AG04450 (cell line): Measurements from ENCODE around the gene OR12D3. TPM values are rescaled to one million over a fixed set of nuclear protein-coding genes. Genes with fewer than 3 reads are reported as not detected.

Experiments
- CTCF ChIA-PET: fragments of 300-600, 350-600 bp; formaldehyde crosslinking; extraction: SDS; loops from one replicate; lab custom pipeline; 2022; ENCODE audit warnings: antibody characterized with exemption, inconsistent platforms; lab: Charles Lee
- POLR2A ChIA-PET: fragments of 350-600 bp; formaldehyde crosslinking; extraction: SDS; loops from one replicate; lab custom pipeline; 2021; ENCODE audit warnings: antibody characterized with exemption, inconsistent platforms; lab: Yijun Ruan, JAX
- DNase-seq: peaks from one replicate; pipeline ENCODE4 v3.0.0-alpha.2; 2011; ENCODE audit warnings: low read depth, low spot score
- H3K27ac ChIP-seq: one replicate; pipeline ENCODE4 v1.5.1; 2012; ENCODE audit warnings: low read depth, low read length, control low read depth
- H3K27me3 ChIP-seq: one replicate; pipeline ENCODE4 v1.6.0; 2012; ENCODE audit warnings: low read length; ENCODE audit not compliant: control insufficient read depth, insufficient read depth
- H3K4me3 ChIP-seq: 2 replicates; pipeline ENCODE4 v1.5.1; 2011; ENCODE audit warnings: mild to moderate bottlenecking, low read depth, low read length, control low read depth
- H3K9me3 ChIP-seq: 2 replicates; pipeline ENCODE4 v1.5.1; 2012; ENCODE audit warnings: low read length; ENCODE audit not compliant: control insufficient read depth, insufficient read depth
- polyA plus RNA-seq: library from polyadenylated mRNA; depleted of rRNA; stranded (reverse); fragments of >200 nt; gene quantifications from 2 replicates; pipeline ENCODE4 v1.2.3, GENCODE V29; 2011; rRNA removed
- TF ChIP-seq, protein P1 (sequence below): IDR thresholded peaks from 2 replicates; pipeline ENCODE4 v1.5.1; 2011; ENCODE audit warnings: low read depth, low read length, control low read depth, inconsistent platforms

OR12D3 gene
- polyA plus RNA-seq, 1 experiment = not detected

DNA sequence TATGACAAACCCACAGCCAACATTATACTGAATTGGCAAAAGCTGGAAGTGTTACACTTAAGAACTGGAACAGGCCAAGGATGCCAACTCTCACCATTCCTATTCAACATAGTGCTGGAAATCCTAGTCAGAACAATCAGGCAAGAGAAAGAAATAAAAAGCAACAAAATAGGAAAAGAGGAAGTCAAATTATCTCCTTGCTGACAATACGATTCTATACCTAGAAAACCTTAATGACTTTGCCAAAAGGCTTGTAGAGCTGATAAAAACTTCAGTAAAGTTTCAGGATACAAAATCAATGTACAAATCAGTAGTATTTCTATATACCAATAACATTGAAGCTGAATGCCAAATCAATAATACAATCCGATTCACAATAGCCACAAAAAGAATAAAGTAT, 38.8 kb downstream of the OR12D3 start:
- Histone ChIP-seq H3K4me3 (no peak overlapping the region), H3K9me3 (peaks cover 13% of the 10 kb centered on the region), H3K27ac (no peak overlapping the region), H3K27me3 (no peaks in the 10 kb centered on the region)
- ChIA-PET POLR2A (no interaction called here), CTCF (no interaction called here)
- TF ChIP-seq, protein P1, sequence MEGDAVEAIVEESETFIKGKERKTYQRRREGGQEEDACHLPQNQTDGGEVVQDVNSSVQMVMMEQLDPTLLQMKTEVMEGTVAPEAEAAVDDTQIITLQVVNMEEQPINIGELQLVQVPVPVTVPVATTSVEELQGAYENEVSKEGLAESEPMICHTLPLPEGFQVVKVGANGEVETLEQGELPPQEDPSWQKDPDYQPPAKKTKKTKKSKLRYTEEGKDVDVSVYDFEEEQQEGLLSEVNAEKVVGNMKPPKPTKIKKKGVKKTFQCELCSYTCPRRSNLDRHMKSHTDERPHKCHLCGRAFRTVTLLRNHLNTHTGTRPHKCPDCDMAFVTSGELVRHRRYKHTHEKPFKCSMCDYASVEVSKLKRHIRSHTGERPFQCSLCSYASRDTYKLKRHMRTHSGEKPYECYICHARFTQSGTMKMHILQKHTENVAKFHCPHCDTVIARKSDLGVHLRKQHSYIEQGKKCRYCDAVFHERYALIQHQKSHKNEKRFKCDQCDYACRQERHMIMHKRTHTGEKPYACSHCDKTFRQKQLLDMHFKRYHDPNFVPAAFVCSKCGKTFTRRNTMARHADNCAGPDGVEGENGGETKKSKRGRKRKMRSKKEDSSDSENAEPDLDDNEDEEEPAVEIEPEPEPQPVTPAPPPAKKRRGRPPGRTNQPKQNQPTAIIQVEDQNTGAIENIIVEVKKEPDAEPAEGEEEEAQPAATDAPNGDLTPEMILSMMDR = no peak
- no peak for DNase-seq

GRCh38 chr6:29332676-29333075, 42.4 kb downstream of the OR12D3 start:
- no peak for DNase-seq
- POLR2A ChIA-PET = no interaction called here
- Histone ChIP-seq H3K9me3 (peaks cover 9% of the 10 kb centered on the region), H3K4me3 (no peak overlapping the region), H3K27ac (no peak overlapping the region), H3K27me3 (no peaks in the 10 kb centered on the region)
- TF ChIP-seq, protein P1 = no peak
- CTCF ChIA-PET = no interaction called here

- Histone ChIP-seq H3K27me3 (no peaks in the 10 kb centered on the region), H3K27ac (no peak overlapping the region), H3K4me3 (no peak overlapping the region), H3K9me3 (no peaks in the 10 kb centered on the region)
- TF ChIP-seq, protein P1 = no peak
- CTCF ChIA-PET = no interaction called here
- no peak for DNase-seq
- POLR2A ChIA-PET = no interaction called here
Observed at GRCh38 chr6:29325777-29326176, 49.3 kb downstream of the OR12D3 start.

Other genes starting within 250 kb of the OR12D3 start
- gene OR2J2, start 204.4 kb downstream of the OR12D3 start, polyA plus RNA-seq = not detected in 2 replicates
- not detected in 2 replicates for gene OR14J1, start 73.6 kb downstream of the OR12D3 start, polyA plus RNA-seq
- gene OR5V1, start 6.4 kb downstream of the OR12D3 start, polyA plus RNA-seq = not detected in 2 replicates
- gene OR12D2, start 20.3 kb upstream of the OR12D3 start, polyA plus RNA-seq = not detected in 2 replicates
- not detected in 2 replicates for gene OR12D1, start 39.6 kb upstream of the OR12D3 start, polyA plus RNA-seq
- not detected in 2 replicates for gene OR10C1, start 64.0 kb upstream of the OR12D3 start, polyA plus RNA-seq
- gene OR11A1, start 81.8 kb upstream of the OR12D3 start, polyA plus RNA-seq = not detected in 2 replicates
- gene OR2H1, start 81.9 kb upstream of the OR12D3 start, polyA plus RNA-seq = not detected in 2 replicates
- not detected in 2 replicates for gene MAS1L, start 112.7 kb upstream of the OR12D3 start, polyA plus RNA-seq
- gene UBD, start 184.4 kb upstream of the OR12D3 start, polyA plus RNA-seq = not detected in 2 replicates
- gene OR2H2, start 209.8 kb upstream of the OR12D3 start, polyA plus RNA-seq = not detected in 2 replicates